D721Med (cell line): ENCODE measurements around the gene MAP7.

Experiments used
- DNase-seq: peaks from one replicate; pipeline ENCODE4 v3.0.0; 2011; ENCODE audit warnings: low spot score; ENCODE audit not compliant: insufficient read length
- FAIRE-seq: peaks from 2 replicates; lab custom pipeline; 2011; peaks lifted over from hg19 to GRCh38; lab: Jason Lieb, UNC
- TF ChIP-seq, protein P1 (sequence below): IDR thresholded peaks from 2 replicates; pipeline ENCODE4 v1.5.1; 2012; ENCODE audit warnings: mild to moderate bottlenecking, control low read depth; ENCODE audit not compliant: insufficient read depth; ENCODE audit errors: missing control alignments

Gene MAP7

DNA sequence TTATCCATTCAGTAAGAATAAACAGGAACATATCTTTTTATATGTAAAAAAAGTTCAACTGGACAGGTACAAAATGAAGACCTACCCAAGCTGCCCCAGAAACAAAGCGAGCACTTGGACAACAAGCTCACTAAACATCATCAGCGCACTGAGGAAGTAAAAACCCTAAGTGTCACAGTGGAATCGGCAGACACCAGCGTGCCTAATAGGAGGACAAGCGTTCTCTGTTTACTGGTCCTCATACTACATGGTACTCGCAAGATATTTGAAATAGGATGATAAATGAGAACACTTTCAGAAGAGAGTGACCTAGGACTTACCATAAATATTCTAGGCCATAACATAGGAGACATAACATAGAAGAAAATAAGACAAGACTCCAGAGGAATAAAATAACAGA is 18.2 kb downstream of the MAP7 start:
- DNase-seq (no peak), FAIRE-seq (no peak)
- TF ChIP-seq, protein P1, sequence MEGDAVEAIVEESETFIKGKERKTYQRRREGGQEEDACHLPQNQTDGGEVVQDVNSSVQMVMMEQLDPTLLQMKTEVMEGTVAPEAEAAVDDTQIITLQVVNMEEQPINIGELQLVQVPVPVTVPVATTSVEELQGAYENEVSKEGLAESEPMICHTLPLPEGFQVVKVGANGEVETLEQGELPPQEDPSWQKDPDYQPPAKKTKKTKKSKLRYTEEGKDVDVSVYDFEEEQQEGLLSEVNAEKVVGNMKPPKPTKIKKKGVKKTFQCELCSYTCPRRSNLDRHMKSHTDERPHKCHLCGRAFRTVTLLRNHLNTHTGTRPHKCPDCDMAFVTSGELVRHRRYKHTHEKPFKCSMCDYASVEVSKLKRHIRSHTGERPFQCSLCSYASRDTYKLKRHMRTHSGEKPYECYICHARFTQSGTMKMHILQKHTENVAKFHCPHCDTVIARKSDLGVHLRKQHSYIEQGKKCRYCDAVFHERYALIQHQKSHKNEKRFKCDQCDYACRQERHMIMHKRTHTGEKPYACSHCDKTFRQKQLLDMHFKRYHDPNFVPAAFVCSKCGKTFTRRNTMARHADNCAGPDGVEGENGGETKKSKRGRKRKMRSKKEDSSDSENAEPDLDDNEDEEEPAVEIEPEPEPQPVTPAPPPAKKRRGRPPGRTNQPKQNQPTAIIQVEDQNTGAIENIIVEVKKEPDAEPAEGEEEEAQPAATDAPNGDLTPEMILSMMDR, result no peak

DNA sequence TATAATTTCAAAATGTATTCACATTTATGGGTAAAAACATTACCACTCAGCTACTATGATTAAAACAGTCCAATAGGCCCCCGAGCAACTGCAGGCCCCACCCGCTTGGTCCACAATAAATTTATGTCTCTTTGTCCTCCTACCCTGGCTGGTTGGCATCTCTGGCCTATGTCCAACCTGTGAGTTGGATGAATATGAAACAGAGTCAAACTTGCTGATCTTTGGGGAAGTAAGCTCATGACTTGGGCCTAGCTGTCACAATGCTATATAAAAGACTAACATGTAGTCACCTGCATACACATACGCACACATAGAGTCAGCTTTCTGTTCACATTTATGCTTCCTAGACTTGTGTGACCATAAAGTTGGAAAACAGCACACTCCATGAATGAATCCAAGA is 20.5 kb downstream of the MAP7 start:
- TF ChIP-seq, protein P1, result no peak
- DNase-seq (no peak), FAIRE-seq (no peak)

DNA sequence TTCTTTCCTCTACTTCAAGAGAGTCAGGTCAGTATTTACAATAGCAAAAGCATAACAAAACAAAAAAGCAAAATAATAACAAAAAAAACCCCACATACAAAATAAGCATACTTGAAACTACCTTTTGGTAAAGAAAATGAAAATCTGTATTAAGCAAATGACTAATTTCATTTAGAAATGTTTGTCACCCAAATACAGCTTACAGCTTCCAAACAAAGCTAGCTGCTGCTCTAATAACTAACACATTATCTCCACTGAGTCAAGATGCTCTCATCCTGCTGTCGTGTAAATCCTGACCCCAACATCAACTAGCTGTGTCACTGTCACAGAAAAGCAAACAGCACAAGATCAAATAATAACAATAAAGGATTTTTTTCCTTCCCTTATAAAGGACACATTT is 21.7 kb downstream of the MAP7 start:
- no peak for DNase-seq
- TF ChIP-seq, protein P1, result no peak
- FAIRE-seq, result no peak

DNA sequence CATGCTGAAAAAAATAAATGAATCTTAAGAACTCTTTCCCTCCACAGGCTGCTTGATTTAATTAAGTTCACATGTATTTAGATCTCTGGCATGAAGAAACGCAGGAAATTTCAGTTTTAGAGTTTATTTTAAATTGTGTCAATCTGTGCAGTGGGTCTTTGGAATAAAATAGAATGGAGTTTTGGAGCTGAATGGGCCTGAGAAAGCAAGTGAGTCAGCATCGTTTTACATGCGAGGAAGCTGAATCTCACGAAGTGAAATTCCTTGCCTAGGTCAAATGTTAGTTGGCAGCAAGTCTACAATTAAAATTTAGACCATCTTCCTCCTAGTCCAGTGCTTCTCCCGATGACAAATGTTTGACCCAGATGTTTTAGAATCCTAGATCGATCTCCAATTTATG is 22.4 kb downstream of the MAP7 start:
- no peak for DNase-seq
- TF ChIP-seq, protein P1, result no peak
- FAIRE-seq, result no peak

DNA sequence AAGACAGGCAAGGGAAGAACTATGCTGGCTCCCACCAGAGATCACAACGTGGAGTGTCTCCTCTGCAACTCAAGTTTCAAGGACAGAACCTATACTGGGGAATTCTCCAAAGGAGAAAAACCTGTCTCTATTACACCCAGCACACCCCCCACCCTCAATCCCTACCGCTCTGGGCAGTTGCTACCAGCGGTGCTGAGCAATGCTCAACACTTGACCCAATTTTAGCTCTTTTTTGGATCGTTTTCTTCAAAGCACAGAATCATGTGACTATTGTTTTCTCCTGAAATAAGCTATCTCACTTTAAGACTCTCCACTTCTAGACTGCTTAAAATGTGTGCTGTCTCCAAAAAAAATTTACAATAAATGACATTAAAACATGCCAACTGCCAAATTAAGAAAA is 23.3 kb downstream of the MAP7 start:
- TF ChIP-seq, protein P1, result no peak
- FAIRE-seq (no peak), DNase-seq (no peak)

DNA sequence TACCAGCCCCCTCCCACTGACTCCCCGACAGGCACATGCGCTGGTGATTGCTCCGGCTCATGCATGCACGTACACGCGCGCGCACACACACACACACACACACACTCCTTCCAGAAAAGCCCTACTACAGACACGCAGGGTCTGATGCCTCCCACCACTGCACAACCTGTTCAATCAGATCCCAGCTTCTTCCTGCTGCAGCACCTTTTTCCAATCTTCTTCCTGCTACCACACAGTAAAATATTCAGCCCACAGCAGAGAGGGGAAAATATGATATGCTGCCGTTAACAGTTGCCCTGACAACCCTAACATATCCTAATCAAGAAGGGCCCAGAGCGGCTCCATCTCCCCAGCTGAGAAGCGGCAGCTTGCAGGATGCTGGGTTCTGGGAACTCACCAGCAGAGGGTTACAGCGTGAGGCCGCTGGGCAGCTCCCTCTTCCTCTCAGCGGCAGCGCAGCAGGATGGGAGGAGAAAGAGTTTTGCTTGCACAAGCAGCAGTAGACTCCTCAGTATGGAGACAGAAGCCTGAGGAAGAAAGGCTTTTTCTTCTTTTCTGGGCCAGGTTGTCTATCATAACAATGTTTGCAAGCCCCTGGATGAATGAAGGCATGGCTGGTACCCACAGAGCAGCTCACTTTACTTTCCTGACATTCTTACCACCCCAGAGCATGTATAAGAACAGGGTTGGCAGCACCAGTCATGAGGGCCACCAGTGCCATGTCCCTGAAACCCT is 23.9 kb downstream of the MAP7 start:
- FAIRE-seq, result no peak
- DNase-seq, result no peak
- TF ChIP-seq, protein P1, result no peak

DNA sequence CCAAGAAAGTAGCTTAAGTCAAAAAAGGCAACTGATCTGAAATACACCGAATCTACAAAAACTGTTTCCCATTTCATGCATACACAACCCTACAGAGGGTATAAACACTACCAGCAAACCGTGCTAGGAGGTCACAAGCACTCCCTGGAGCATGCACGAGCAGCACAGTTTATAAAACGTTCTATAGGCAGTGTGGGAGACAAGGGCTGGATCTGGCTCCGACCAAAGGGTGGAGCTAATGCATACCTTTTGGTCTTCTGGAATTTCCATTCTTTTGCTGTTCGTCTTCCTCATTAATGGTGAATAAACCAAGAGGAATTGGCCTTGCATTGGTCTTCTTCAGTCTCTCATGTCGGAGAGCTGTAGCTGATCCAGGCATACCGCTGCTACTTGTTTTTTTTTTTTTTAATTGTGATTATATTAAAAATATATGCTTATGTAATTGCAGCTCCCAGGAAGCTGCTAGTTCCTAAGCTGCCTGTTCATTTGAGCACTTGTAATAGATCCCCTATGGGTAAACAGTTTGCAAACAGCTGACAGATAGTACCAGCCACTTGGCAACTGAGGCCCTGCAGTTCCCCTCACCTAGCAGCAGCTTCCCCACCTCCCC is 24.5 kb downstream of the MAP7 start:
- TF ChIP-seq, protein P1, result no peak
- DNase-seq, result no peak
- no peak for FAIRE-seq
